Measurements from ENCODE around the gene PRKCH. TPM values are rescaled to one million over a fixed set of nuclear protein-coding genes. Genes with fewer than 3 reads are reported as not detected.

PRKCH gene
- total RNA-seq, 1 donor from 2014 or later = 43.0 TPM

- TF ChIP-seq POLR2AphosphoS5 (IDR thresholded peaks at IDR 0.05; ENCODE audit: insufficient read depth in 1 of 2, low read depth in 1 of 2) (no peak), POLR2A (IDR thresholded peaks at IDR 0.05) (no peak), CTCF (IDR thresholded peaks at IDR 0.05) (no peak)
- Histone ChIP-seq H3K27ac (no peak overlapping the region), H3K4me3 (no peak overlapping the region)
Observed at GRCh38 chr14:61443481-61443880, 122.1 kb downstream of the PRKCH start.

GRCh38 chr14:61444215-61444768 lies 122.9 kb downstream of the PRKCH start:
- intact Hi-C loops (cut with DNase I) = no loop called here

More at GRCh38 chr14:61443481-61443880, 122.1 kb downstream of the PRKCH start:
- intact Hi-C loops (cut with DNase I) = no loop called here
- no peaks in the 10 kb centered on the region for H3K36me3 ChIP-seq
- H3K9me3 ChIP-seq = no peaks in the 10 kb centered on the region
- H3K4me1 ChIP-seq = peaks cover 15% of the 10 kb centered on the region
- DNase-seq (ENCODE audit: extremely low spot score in 2 of 2) = no peak
- no peaks in the 10 kb centered on the region for H3K27me3 ChIP-seq

GRCh38 chr14:61451491-61451890 lies 130.1 kb downstream of the PRKCH start:
- H3K27me3 ChIP-seq = no peaks in the 10 kb centered on the region
- no peak for DNase-seq (ENCODE audit: extremely low spot score in 2 of 2)
- H3K27ac ChIP-seq = no peak overlapping the region
- H3K4me1 ChIP-seq = no peaks in the 10 kb centered on the region
- intact Hi-C loops (cut with DNase I) = loop anchor here (10.0 kb wide), 3 partner anchors 157 to 673 kb away; no protein-coding TSS in a partner anchor
- H3K36me3 ChIP-seq = no peaks in the 10 kb centered on the region
- TF ChIP-seq POLR2AphosphoS5 (IDR thresholded peaks at IDR 0.05; ENCODE audit: insufficient read depth in 1 of 2, low read depth in 1 of 2) = no peak
- TF ChIP-seq CTCF (IDR thresholded peaks at IDR 0.05) = no peak
- no peak for TF ChIP-seq POLR2A (IDR thresholded peaks at IDR 0.05)
- H3K4me3 ChIP-seq = no peak overlapping the region
- H3K9me3 ChIP-seq = no peaks in the 10 kb centered on the region

More at GRCh38 chr14:61444215-61444768, 122.9 kb downstream of the PRKCH start:
- no peak for DNase-seq (ENCODE audit: extremely low spot score in 2 of 2)
- no peak for TF ChIP-seq POLR2AphosphoS5 (IDR thresholded peaks at IDR 0.05; ENCODE audit: insufficient read depth in 1 of 2, low read depth in 1 of 2)
- no peak for TF ChIP-seq CTCF (IDR thresholded peaks at IDR 0.05)
- TF ChIP-seq POLR2A (IDR thresholded peaks at IDR 0.05) = no peak
- Histone ChIP-seq H3K36me3 (no peaks in the 10 kb centered on the region), H3K27me3 (no peaks in the 10 kb centered on the region), H3K27ac (no peak overlapping the region), H3K9me3 (no peaks in the 10 kb centered on the region), H3K4me3 (no peak overlapping the region), H3K4me1 (peaks cover 7% of the 10 kb centered on the region)

- Histone ChIP-seq H3K27me3 (no peaks in the 10 kb centered on the region), H3K4me1 (no peaks in the 10 kb centered on the region), H3K4me3 (no peak overlapping the region), H3K36me3 (peaks cover 0 to 1% of the 10 kb centered on the region in 2 donors), H3K27ac (no peak overlapping the region), H3K9me3 (no peaks in the 10 kb centered on the region)
- intact Hi-C loops (cut with DNase I) = loop anchor here (10.0 kb wide), 3 partner anchors 157 to 673 kb away; no protein-coding TSS in a partner anchor
- no peak for DNase-seq (ENCODE audit: extremely low spot score in 2 of 2)
- TF ChIP-seq CTCF (IDR thresholded peaks at IDR 0.05) (no peak), POLR2AphosphoS5 (IDR thresholded peaks at IDR 0.05; ENCODE audit: insufficient read depth in 1 of 2, low read depth in 1 of 2) (no peak), POLR2A (IDR thresholded peaks at IDR 0.05) (no peak)
Observed at GRCh38 chr14:61451891-61452400, 130.6 kb downstream of the PRKCH start.

GRCh38 chr14:61452452-61452851 lies 131.1 kb downstream of the PRKCH start:
- TF ChIP-seq POLR2A (IDR thresholded peaks at IDR 0.05) = no peak
- TF ChIP-seq POLR2AphosphoS5 (IDR thresholded peaks at IDR 0.05; ENCODE audit: insufficient read depth in 1 of 2, low read depth in 1 of 2) = no peak
- TF ChIP-seq CTCF (IDR thresholded peaks at IDR 0.05) = no peak
- H3K27me3 ChIP-seq = no peaks in the 10 kb centered on the region
- H3K9me3 ChIP-seq = no peaks in the 10 kb centered on the region
- no peak overlapping the region for H3K27ac ChIP-seq
- no peaks in the 10 kb centered on the region for H3K4me1 ChIP-seq
- peaks cover 0 to 6% of the 10 kb centered on the region in 2 donors for H3K36me3 ChIP-seq
- intact Hi-C loops (cut with DNase I) = loop anchor here (10.0 kb wide), 3 partner anchors 158 to 672 kb away; no protein-coding TSS in a partner anchor
- H3K4me3 ChIP-seq = no peak overlapping the region
- no peak for DNase-seq (ENCODE audit: extremely low spot score in 2 of 2)
